GM12872 (cell line): ENCODE results near the gene FUT4.

Experiments
- TF ChIP-seq, protein P1 (sequence below): IDR thresholded peaks from 3 replicates; pipeline ENCODE4 v1.5.1; 2011; ENCODE audit warnings: low read depth, mild to moderate bottlenecking, low read length, moderate library complexity; ENCODE audit not compliant: insufficient read depth

The FUT4 gene

DNA sequence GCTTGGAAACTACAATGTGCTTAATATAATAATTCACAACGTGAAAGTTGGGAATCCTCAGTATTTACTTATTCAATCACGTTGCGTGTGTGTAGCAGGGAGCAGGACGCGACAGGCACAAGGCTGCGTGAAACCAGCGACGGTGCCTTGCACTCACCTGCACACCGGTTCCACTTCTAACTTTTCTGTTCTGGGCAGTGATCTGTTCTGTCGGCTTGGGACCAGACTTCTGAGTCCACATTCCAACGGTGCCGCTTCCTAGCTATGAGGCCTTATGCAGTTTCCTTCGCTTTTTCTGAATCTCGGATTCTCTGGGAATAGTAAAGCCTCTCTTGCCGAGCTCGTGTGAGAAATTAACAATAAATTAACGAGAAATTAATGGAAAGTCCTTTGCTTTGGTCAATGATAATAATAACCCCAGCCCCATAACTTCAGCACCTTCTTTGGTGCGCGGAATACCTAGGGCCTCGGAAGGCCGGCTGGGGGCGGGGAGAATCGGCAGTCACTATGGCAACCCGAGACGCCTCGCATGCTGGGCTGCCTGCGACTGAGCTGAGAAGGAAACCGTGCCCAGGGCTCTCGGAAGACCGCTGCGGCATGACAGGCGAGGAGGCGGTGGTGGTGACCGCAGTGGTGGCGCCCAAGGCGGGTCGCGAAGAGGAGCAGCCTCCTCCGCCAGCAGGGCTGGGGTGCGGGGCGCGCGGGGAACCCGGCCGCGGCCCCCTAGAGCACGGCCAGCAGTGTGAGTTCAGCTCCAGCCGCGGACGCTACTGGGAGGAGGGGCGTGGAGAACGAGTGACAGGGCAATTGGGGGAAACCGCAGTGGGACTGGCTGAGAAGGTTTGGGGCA, 31.6 kb upstream of the FUT4 start, which contains the start of gene C11orf97:
Gene C11orf97 (plus strand): TSS at position 530 of the 850 bp plus-strand sequence. CDS start 68 bp downstream, at position 598.
- TF ChIP-seq, protein P1, sequence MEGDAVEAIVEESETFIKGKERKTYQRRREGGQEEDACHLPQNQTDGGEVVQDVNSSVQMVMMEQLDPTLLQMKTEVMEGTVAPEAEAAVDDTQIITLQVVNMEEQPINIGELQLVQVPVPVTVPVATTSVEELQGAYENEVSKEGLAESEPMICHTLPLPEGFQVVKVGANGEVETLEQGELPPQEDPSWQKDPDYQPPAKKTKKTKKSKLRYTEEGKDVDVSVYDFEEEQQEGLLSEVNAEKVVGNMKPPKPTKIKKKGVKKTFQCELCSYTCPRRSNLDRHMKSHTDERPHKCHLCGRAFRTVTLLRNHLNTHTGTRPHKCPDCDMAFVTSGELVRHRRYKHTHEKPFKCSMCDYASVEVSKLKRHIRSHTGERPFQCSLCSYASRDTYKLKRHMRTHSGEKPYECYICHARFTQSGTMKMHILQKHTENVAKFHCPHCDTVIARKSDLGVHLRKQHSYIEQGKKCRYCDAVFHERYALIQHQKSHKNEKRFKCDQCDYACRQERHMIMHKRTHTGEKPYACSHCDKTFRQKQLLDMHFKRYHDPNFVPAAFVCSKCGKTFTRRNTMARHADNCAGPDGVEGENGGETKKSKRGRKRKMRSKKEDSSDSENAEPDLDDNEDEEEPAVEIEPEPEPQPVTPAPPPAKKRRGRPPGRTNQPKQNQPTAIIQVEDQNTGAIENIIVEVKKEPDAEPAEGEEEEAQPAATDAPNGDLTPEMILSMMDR = no peak

DNA sequence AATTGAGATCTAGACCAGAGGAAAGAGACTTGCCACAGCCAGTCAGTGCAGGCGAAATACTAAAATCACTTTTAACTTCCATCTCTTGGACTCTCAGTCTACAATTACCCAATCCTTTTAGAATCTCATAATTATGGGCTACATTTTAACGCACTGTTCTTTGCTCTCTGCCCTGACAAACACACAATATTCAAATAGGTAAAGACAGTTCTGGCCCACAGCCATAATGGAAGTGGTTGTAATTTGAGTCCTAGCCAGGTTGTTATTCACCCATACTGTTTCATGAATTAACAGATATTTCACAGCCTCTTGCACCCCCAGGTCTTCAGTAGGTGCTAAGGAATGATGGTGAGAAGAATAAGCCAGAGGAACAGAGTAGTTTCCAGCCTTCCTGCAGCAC, 30.6 kb upstream of the FUT4 start:
- TF ChIP-seq, protein P1 = no peak

GRCh38 chr11:94515398-94515797, 28.3 kb upstream of the FUT4 start:
- TF ChIP-seq, protein P1 = no peak

- TF ChIP-seq, protein P1 = no peak
These were observed 27.0 kb upstream of the FUT4 start for GRCh38 chr11:94516725-94517124.

- TF ChIP-seq, protein P1 = no peak
These were observed 25.4 kb upstream of the FUT4 start for GRCh38 chr11:94518300-94518699.

DNA sequence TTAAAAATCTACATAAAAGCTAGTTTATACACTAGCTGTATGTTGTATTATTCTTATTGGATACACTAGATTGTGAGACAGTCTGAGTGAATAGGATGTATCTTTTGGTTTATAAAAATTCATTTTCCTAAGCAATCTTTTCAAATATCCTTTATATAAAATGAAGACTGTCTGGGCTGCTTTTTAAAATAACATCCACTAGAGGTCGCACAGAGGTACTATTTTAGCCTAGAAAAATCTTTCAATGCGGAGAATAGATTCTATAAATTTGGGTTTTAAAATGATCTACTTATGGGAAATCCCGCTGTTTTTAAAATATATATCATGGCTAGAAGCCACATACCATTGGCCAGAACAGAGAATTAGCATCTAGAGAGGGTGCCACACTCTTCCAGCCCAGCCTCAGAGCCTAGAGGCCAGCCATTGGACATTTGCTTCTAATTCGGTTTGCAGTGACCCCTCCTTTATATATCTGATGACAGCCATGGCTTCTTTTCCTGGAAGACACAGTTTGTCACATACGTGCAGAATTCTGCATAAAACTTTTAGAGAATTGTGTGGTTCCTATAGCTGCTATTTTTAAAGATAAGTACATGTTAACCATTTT, 24.1 kb upstream of the FUT4 start:
- TF ChIP-seq, protein P1 = peak; percentile 37; the same call in 2 of the 3 replicates

DNA sequence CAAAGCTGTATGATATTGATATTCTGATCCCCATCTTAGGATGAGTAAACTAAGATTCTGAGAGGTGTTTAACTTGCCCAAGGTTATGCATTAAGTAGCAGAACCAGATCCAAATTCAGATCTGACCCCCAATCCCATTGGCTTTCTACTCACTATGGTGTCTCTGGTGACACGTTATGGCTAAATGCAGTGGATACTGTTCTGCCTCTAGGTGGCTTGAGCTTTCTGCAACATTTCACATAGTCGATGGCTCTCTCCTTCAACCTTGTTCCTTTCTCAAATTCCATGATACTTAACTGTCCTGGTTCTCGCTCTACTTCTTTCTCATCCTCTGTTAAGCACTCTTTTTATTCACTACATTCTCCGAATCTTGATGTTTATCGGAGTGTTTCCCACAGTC, 22.0 kb upstream of the FUT4 start:
- TF ChIP-seq, protein P1 = peak; percentile 59
